ENCODE measurements around the gene FAM20C.

Gene FAM20C

DNA sequence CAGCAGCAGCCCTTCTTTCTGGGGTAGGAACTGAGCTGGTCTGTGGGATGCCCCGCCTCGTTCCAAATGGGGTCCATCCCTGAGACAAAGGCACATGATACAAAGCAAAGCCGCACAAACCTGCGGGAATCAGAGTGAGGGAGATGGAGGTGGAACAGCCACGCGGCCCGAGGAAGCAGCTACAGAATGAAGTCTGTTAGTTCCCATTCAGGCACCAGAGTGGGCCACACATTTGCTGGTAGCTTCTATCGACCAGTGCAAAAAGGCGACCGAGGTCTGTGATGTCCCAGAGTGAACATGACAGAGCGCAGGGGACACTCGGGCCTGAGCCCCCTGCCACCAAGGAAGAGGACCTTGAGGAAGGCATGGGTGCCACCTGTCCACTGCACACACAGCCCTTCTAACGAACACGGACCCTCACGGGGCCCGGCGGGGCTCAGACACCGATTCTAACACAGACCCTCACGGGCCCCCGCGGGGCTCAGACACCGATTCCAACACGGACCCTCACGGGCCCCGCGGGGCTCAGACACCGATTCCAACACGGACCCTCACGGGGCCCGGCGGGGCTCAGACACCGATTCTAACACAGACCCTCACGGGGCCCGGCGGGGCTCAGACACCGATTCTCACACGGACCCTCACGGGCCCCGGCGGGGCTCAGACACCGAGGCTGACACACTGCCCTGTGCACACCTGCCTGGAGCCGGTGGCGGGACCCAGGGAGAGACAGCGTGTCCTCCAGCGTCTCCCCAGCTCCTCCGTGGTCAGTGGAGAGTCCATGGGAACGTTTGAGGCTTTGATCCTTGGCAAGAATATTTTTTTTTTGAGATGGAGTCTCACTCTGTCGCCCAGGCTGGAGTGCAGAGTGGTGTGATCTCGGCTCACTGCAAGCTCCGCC is 32.8 kb upstream of the FAM20C start:
- peak; percentile 39 for DNase-seq

DNA sequence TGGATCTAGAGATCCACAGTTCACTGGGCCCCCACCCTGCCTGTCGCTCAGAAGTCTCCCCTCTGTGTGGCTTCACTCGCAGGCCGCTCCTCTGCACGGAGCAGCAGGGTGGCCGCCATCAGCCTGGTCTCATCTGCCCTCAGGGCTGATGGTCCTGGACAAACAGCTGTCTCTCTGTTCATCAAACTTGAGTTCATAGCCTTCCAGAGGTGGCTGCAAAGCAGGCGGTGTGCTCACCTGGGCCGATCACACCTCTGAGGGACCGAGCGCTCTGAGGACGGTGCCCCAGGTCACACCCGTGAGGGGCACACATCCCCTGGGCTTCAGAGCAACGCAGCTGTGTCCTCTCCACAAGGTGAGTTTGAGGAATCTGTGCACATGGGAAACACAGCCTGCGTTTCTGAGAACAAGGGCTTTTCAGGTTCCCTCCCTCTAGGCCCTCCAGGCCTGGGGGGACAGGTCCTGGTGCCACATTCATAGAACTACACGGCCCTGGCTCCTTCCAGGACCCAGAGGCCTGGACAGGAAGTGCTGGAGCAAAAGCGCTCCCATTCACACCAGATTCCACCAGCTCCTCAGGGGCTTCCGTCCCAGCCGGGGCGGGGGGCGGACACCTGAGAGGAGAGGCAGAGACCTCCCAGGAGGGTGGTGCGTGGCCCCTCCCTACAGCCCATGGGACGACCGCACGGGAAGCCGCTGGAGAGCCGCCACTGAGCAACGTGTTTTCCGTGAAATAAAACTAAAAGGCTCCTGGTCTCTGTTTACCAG is 31.2 kb upstream of the FAM20C start:
- no peak for DNase-seq

DNA sequence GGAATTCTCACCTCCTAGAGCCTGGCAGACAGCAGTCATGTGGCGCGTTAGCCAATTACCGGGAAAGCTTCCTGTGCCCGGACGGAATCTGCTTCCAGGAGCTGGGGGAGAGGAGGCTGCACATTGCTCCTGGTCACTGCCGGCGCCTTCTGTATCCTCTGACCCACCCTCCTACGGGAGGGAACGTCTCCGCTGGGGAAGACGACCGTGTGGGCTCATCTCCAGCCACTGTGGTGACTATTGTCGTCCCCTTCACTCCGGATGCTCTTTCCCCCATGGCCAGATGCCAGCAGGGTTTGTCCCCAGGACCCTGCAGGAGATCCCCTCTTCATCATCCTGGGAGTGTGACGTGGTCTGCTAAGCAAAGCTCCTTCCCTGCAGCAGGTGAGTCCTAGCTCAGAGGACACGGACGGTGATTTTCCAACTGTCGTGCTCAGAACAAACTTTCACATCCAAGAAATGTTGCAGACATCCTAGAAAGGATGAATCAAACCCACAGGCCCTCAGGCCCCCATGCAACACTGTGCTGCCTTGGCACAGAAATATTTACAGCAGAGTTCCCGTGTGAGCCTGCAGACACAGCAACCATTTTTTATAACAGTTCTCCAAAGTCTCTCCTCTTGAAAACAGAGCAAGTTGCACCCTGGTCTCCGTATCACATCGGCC is 29.6 kb upstream of the FAM20C start:
- DNase-seq, result no peak

DNA sequence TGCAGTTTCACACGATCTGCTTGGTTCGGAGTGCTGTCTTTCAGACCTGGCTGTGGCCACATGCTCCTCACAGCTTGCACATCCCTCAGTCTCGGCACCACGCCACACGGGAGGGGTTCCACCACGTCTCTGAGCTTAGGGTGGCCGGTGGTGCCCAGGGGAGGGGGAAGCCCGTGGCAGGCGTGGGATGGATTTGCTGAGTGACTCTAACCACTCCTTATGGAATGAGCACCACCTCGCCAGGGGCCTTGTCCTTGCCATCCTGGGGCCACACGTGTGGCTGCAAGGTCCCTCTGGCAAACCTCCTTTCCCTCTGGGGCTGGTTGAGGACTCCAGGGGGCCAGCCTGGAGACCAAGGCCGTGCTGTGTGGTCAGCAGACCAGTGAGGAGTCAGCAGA is 29.1 kb upstream of the FAM20C start:
- no peak for DNase-seq

DNA sequence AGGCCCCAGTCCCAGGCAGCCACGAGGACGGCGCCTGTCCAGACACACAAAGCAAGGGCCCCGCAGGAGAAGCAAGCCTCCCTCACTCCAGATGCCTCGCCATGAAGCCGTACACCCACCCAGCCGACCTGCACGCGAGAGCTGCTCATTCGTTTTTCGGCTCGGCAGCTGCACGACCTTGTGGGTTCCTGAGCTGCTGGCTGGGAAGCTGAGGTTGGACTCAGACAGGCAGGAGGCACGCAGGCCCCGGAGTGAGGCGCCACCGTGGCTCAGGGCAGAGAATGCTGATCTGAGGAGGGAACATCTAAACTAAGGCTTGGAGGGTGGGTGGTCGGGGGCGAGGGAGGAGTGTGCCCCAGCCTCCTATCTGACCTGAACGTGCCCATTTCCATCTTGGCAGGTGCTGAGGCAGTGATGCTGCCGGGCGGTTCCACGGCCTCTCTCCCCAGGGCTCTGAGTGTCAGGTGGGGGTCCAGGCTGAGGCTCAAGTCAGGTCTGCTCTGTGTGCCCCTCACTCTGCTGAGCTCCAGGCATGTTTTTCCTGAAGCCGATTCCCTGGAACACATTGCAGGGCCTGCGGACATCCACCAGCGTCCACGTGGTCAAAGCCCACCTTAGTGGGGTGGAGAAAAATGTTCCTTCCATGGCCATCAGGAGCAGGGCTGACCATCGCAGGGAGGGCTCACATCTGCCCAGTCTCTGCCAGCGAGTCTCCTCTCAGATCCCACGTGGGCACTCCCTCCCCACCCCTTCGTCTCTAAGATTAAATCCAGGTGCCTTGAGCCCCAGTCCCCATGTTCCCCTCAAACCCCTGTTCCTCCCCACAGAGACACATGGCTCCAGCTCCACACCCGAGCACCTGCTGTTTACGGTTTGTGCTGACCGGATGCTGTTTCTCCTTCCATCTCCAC is 28.1 kb upstream of the FAM20C start:
- no peak for DNase-seq

DNA sequence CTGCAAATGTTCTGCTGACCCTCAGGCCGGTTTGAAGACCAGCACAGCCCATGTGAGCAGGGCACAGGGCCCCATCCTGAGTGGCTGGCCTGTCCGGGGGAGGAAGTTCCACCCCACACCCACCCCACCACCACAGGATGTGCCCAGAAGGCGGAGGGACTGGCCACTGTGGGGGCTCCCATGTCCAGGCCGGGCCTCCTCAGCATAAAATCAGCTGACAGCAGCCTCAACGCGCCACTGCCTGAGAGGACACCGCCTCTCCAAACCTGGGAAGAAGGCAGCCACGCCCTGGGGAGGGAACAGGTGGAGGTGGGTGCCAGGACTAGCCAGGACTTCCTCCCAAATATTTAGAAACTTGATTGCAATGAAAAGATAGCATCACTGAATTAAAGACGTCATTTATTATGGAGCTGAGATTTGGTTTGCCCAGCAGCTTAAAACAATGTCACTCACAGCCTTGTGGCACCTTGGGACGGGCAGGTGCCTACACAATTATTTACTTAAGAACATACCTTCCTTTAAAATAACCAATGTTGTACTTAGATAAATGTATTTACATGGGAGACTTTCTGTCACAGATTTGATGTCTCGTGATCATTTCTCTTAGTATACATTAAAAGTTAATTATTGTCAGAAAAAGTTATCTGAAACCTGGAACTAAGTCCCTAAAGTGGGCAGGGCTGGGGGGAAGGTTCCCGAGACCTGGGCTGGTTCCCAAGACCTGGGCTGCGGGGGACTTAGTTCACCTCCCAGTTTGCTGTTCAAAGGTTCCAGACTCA is 27.3 kb upstream of the FAM20C start:
- DNase-seq, result no peak

DNA sequence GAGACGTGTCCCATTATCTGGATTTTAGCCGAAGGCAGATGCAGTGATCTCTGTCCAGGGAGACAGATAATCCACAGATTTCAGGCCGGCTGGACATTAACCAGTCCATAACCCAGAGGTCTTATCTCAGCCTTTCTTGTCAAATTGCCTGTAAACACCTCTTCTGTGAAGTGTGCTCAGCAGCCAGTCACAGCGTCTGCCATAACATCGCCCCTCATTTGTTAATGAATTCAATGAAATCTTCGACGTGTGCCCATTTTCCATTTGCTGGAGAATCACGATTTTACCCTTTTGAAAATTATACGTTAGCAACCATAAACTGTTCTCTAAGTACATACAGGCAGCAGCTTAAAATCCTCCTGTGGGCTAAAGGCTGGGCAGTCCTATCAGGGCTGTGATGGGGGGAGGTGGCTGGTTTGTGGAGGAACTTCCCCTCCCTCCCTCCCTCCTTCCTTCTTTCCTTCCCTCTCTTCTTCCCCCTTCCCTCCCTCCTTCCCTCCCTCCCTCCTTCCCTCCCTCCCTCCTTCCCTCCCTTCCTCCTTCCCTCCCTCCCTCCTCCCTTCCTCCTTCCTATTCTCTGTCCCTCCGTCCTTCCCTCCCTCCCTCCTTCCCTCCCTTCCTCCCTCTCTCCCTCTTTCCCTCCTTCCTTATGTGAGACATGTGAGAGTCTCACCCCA is 26.6 kb upstream of the FAM20C start:
- no peak for DNase-seq

DNA sequence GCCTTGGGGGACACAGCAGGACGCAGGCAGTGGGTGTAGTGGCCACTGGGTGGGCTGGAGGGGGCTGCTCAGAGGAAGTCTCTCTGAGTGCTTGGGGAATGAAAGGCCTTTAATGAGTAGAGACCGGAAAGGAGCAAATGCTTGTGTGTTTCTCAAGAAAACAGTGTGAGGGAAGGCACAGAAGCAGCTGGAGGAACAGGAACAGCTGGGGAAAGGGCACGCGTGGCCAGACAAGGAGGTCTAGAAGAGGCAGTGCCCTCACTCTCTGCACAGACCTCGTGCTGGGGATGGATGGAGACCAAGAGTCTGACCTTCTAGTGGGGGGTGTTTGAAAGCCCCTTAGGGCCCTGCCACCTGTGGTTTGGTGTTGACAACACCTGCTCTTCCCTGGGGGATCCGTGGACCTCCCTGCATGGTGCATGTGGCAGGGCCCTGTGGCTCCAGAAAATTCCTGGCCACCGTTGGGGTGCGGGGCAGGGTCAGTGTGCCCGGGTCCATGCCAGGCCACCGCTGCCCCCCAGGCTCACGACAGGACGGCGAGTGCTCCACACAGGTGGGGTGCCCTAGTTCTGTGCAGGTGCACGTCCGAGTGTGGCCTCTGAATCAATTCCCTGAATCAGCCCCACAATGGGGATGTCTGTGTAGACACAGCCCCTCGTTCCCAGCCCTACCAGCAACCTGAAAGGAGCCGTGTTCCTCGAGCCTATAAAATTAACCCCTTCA is 25.9 kb upstream of the FAM20C start:
- no peak for DNase-seq

DNA sequence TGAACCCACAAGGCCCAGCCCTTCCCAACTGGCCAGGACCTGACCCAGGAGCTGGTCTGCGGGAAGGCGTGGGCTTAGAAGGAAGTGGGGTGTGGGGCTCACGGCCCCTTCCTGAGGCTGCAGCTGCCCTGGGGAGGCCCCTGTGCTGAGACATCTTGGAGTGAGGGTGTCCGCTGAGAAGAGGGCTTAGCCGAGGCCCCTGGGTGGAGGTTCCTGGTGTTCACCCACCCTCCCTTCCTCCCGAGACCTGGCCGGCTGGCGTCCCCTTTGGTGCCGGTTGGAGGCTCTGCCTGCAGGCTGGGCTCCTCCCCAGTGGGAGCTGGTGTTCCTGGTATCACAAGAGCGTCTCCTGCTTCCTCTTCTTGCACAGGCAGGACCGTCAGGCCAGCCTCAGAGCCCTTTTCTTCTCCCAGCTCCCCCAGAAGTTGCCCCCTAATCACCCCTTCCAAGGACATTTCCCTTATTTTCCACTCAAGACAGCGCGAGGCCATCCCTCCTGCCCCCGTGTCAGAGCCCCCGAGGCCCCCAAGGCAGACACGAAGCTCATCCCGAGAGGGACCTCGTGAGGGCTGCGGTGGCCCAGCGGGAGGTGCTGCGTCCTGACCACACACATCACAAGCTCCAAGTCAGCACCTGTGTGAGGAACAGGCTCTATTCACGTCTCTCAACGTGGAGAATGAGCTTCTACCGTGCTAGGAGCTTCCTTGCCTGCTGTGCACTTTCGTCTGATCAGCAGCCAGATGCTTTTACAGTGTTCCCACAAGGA is 25.1 kb upstream of the FAM20C start:
- no peak for DNase-seq

DNA sequence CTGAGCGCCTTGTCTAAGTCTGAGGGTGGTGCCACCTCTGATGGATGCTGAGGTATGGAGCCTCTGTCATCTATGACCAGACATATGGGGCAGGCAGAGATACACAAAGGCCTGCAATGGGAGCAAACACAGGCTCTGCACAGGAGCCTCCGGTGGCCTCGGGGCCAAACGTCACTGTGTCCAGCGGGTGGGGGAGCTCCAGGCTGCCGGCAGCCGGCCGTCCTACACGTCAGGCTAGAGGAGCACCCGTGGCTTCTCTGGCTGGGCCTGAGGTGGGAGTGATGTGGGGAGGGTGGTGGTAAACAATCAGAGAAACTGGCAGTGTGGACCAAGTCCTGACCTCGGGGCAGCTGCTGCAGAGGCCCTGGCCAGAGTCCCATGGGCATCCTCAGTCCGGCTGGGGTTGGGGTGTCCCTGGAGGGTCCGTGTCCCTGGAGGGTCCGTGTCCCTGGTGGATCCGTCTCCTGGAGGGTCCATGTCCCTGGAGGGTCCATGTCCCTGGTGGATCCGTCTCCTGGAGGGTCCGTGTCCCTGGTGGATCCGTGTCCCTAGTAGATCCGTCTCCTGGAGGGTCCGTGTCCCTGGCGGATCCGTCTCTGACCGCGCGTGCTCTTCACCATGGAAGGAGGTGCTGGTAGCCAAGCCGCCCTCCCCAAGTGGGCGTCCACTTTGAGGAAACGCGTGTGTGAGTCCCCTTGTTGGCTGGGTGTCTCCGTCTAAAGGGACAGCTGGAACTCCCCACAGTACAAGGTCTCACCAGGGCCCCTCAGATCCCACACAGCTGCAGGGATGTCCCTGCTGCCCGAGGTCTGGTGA is 24.2 kb upstream of the FAM20C start:
- DNase-seq, result no peak

DNA sequence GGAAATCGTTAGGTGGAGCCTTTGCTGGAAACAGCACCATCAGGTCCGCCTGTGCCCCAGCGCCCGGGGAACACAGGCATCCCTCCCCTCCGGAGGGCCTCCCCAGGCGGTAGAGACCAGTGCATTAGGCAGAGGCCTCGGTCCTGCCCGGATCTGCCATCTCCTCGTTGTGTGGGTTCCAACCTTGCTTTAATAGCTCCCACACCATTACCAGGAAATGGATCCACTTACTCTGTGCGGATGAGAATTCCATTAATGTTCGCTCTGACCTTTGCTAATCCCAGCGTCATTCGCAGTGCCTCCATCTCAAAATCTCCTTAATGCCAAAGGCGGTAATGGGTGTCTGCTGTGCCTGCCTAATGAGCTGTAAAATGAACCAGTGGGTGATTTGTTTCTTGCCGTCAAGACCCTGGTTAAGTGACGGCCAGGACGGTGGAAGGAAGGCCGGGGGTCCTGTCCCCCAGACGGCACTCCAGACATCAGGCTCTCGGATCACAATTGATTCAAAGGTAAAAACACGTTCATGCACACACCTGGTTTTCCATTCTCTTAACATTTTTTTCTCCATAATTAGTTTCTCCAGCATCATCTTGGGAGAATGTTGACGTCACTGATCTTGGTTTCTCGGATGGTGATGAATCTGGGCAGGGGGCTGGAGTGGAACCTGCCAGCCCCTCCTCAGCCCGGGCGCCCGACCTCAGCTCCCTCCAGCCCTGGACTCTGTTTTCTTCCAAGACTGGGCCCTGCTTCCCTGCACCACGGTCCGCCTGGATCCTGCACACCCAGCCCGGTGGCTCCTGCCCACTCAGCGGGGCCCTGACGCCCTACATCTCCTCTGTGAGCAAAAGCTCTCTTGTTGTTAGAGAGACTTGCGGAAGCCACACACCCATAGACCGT is 22.8 kb upstream of the FAM20C start:
- DNase-seq, result no peak

DNA sequence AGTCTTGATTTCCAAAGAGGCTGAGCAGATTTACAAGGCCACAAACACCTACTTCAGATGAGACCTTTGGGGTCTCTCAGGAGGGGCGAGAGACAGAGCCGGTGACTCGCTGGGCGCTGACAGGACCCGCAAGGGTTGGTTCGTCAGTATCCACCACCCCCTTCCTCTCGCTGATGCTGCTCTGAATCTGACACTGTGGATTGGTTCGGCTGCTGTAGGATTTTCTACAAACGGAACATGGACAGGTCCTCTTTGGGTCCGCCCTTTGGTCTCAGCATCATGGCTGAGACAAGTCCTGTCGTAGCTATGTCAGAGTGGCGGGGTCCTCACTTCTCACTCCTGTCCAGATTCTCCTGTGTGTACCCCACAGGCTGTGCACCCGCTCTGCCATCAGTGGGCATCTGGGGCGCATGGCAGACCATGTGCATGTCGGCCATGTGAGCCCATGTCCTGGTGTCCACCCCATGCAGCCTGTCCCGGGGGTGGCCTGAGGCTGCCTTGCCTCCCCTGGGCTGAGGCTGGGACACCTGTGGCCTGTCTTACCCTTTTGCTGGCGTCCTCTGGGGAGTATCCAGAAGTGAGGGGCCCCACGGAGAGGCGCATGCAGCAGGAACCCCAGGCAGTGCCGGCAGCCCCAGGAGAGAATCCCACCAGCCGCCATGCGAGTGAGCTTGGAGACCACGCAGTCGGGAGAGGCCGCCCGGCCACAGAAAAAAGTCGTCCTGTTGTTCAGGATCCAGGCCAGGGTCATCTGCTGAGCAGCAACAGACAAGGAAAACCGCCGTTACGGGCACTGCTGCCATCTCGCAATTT is 21.6 kb upstream of the FAM20C start:
- no peak for DNase-seq

DNA sequence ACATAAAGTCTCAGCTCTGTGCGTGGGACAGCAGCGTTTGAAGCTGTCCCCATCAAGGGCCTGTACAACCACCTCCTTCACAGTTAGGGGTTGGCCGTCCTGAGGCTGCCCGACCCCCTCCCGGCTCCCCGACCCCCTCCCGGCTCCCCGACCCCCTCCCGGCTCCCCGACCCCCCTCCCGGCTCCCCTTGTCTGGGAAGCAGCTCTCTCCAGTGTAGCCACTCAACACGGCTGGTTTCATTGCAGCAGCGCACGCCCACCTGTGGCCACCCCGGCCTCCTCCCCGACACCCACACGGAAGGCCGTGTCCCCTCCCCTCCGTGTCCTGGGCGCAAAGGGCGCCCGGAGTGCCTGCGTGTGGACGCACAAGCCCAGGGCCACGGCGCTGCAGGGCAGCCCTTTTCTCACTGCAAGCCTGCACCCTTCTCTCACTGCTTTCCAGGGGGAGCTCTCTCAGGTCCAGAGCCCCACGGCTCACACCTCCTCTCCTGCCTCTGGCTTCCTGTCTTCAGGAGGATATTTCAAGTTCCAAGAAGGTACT is 20.9 kb upstream of the FAM20C start:
- DNase-seq, result no peak

DNA sequence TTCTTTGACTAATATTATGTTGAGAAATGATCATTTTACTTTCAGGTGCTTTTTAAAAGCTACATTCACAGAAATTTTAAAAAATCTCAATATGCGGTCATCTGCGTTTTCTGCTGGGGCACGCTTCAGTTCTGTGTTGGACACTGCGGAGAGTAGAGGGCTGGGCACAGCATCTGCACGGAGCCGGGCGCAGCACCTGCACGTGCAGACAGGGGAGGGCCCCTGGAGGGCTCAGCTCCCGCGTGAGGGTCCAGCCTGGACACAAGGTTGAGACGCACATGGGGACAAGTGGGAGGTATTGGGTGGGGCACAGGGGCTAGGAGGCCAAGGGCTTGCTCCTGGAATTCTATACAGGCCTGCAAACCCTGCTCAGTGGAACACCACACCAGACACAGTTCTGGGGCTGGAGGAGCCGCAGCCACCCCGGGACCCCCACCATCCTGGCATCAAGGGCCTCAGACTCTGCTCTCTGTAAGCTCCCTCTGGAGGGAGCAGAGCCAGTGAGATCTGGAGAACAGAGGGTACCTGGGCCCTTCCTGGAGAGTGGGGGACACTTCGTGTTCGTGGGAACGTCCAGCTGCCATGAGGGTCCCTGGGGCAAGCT is 20.4 kb upstream of the FAM20C start:
- DNase-seq, result no peak

DNA sequence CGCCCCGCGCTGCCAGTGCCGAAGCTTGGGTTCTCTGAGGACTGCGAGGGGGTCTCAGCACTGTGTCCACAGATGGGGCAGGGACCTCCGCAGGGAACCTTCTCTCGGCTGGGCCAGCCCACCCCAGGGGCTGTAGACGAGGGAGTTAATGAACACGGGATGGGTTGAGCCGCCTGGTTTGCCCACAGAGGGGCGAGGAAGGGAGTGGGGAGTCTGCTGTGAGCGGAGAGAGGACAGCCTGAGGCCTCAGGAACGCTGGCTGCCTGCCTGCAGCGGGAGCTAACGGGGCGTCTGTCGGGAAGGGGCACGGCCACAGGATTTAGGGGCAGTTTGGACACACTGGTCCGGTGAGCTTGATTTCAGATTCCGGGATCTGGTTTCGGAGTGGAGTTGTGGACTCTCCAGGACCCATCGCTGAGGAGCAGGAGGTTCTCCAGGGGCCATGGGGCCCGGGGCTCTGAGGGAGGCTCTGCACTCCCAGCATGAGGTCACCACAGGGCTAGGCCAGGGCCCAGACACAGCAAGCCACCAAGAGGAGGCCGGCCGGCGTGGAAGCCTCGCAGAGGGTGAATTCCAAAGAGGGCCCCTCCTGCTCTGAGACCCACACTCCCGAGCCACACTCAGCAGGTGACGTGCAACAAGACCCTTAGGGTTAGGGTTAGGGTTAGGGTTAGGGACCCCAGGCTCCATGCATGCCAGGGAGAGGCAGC is 19.0 kb upstream of the FAM20C start:
- no peak for DNase-seq

Data from NCI-H345 (cell line).